WI38 (cell line): ENCODE measurements around the gene CEMIP.
"Not testable (repeated sequence)": the region's sequence is repeated elsewhere in the genome, so short reads cannot be mapped to it uniquely, and the experiment has no call there.

Source experiments
- H3K4me3 ChIP-seq: 2 replicates; pipeline ENCODE4 v1.5.1; 2011; ENCODE audit warnings: low read depth, mild to moderate bottlenecking, control low read depth, low read length
- CTCF ChIP-seq: IDR thresholded peaks from 2 replicates; pipeline ENCODE4 v1.5.1; 2012; ENCODE audit warnings: low read depth, mild to moderate bottlenecking, control low read depth, low read length

CEMIP gene

GRCh38 chr15:80758130-80758745 lies 20.9 kb upstream of the CEMIP start:
- no peak for TF ChIP-seq CTCF
- H3K4me3 ChIP-seq = no peak overlapping the region

DNA sequence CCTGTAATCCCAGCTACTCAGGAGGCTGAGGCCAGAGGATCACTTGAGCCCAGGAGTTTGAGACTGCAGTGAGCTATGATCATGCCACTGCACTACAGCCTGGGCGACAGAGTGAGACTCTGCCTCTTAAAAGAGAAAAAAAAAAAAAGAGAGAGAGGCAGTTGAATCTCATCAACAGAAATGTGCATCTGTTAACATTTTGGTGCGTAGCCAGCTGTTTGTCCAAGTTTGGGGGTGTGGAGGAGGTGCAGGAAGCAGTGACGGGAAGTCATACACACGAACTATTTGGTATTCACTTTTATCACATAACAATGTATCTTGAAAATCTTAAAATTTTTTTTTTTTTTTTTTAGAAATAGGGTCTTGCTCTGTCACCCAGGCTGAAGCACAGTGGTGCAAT lies 18.2 kb upstream of the CEMIP start:
- no peak overlapping the region for H3K4me3 ChIP-seq
- TF ChIP-seq CTCF = no peak

GRCh38 chr15:80761754-80762153 lies 17.4 kb upstream of the CEMIP start:
- H3K4me3 ChIP-seq = no peak overlapping the region
- no peak for TF ChIP-seq CTCF

GRCh38 chr15:80763235-80763634 lies 15.9 kb upstream of the CEMIP start:
- not testable (repeated sequence) for H3K4me3 ChIP-seq

DNA sequence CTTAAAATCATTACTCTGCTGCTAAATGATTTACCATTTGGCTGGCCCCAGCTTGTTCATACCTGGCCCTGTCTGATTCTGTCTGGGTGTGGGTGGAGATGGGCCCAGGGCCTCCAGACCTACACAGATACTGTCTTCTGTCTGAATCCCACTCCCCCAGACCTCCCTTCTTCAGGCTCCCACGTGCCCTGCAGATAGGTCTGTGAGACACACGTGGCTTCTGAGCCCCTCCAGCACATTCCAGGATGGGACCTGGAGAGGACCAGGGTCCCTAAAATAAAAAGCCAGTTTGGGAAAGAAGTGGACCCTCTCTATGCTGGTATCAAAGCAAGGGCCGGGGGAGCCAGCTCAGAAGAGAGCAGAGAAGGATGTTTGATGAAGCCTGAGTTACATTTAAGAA lies 14.6 kb upstream of the CEMIP start:
- H3K4me3 ChIP-seq = no peak overlapping the region
- no peak for TF ChIP-seq CTCF

GRCh38 chr15:80766275-80766674 lies 12.9 kb upstream of the CEMIP start:
- H3K4me3 ChIP-seq = no peak overlapping the region
- TF ChIP-seq CTCF = no peak

DNA sequence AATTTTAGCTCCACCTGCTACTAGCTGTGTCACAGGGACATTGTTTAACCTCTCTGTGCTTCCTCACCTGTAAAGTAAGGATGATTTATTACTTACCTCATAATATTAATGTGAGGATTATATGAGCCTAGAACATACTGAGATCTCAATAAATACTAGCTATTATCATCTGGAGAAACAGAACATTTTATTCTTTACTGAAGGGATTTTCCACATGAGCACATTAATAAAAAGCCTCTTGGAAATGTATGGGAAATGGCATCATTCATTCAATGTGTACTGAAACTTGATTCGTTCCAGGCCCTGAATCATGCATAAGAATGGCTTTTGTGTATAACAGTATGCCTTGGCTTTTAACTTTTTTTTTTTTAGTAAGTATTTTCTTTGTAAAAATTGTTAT lies 11.0 kb upstream of the CEMIP start:
- no peak overlapping the region for H3K4me3 ChIP-seq
- TF ChIP-seq CTCF = no peak

DNA sequence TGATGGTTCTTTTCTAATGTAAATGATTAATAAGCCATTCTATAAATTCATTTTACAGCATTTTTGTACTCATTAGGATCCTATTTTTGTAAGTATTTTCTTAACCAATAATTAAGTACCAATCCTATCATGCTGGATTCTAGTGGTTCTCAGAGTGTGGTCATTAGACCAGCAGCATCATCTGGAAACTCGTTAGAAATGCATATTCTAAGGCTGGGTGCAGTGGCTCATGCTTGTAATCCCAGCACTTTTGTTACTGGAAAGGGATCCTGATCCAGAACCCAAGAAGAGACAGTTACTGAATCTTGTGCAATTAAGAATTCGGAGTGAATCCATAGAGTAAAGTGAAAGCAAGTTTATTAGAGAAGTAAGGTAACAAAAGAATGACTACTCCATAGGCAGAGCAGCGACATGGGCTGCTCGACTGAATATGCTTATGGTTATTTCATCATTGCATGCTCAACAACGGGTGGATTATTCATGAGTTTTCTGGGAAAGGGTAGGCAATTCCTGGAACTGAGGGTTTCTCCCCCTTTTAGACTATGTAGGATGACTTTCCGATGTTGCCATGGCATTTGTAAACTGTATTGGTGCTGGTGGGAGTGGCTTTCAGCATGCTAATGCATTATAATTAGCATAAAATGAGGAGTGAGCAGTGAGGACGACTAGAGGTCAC lies 9.9 kb upstream of the CEMIP start:
- no peak for TF ChIP-seq CTCF

More for the DNA sequence above, 9.9 kb upstream of the CEMIP start:
- H3K4me3 ChIP-seq = no peak overlapping the region
